Spleen (tissue), 7 donors: Measurements from ENCODE around the gene ERVFRD-1.

ENCODE experiments used
- CTCF ChIP-seq, 11 experiments: fragments of 200-600 bp in 7 of 11; fragments of 450-650 bp in 4 of 11; sonication (generic) in 4 of 11; IDR thresholded peaks in 8 of 11; conservative IDR thresholded peaks in 3 of 11; 1 replicate in 7 of 11; 2 replicates in 4 of 11; pipeline versions ENCODE4 v1.4.0 to v1.8.0; 2016 to 2021; ENCODE audit warnings: antibody characterized with exemption in 11 of 11, inconsistent platforms in 4 of 11, mild to moderate bottlenecking in 1 of 11
- POLR2A ChIP-seq, 3 donors: fragments of 450-650 bp; IDR thresholded peaks; one replicate each; pipeline ENCODE4 v1.5.1; 2017; ENCODE audit warnings: antibody characterized with exemption in 3 of 3, mild to moderate bottlenecking in 1 of 3
- donor health status: DM: no; HTN: no; CAD: no; lungs with moderate emphysema.
- donor health status: DM: no; HTN: no; CAD: no.
- donor health status: DM: no; HTN: no; CAD: no.

DNA sequence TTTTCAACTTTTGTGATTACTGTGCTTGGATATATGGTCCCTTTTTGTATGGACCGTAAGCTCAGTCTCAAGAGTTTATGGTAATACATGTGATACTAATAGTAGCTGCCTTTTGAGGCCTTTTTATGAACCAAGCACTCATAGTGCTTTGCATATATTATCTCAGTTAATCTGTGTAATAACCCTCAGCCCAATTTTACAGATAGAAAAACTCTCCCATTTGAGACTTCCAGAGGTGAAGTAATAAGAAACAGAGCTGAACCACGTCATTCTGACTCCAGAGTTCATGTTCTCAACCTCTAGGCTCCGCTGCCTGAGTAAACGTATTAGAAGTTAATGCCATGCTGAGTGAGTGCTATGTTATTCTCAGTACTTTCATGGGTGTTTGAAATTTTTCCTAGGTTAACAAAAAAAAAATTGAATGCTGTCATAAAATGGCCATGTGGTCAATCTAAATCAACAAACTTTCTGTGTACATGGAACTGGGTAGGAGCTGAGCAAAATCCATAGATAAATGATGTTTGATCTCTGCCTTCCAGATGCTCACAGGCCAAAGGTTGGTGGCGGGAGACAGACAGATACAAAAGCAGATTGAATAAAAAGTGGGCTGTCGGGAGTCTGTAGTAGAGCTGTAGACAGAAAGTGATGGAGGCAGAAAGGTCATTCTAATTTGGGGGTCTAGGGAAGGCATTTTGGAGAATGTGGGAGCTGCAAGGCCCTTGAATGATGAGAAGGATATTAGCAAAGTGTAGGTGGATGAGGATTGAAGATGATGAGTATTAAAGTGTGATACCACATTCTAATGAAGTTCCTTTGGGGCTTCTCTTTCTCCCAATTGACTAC, 44.8 kb downstream of the ERVFRD-1 start:
- TF ChIP-seq CTCF (IDR thresholded peaks at IDR 0.05 in 8 of 11, conservative IDR thresholded peaks at IDR 0.05 in 3 of 11) (no peak), POLR2A (IDR thresholded peaks at IDR 0.05) (no peak)
